HepG2 (cell line): ENCODE data around the gene CNTD1. TPM values are rescaled to one million over a fixed set of nuclear protein-coding genes. Genes with fewer than 3 reads are reported as not detected.

ENCODE experiments used
- ATAC-seq: fragments of 200-7000 bp; cut with Tn5 transposase; 3 replicates; pipeline ENCODE4 v1.9.1; 2020; ENCODE audit warnings: mild to moderate bottlenecking, moderate library complexity
- BruUV-seq: library from RNA; stranded (reverse); fragments of 400-500 nt; replicated peaks from 2 replicates; lab custom pipeline; 2021; lab: Mats Ljungman, UMichigan
- CTCF ChIA-PET: fragments of 300-600 bp; formaldehyde crosslinking; extraction: SDS; loops from one replicate; lab custom pipeline; 2021; ENCODE audit warnings: low total read pairs, inconsistent platforms, low intra/inter-chr PET ratio; lab: Yijun Ruan, JAX
- POLR2A ChIA-PET: fragments of 350-600 bp; sonication (Branson Sonifier 250); formaldehyde crosslinking; loops from one replicate; lab custom pipeline; 2020; ENCODE audit warnings: antibody characterized with exemption, inconsistent platforms; lab: Yijun Ruan, JAX
- DNase-seq: peaks from one replicate; pipeline ENCODE4 v3.0.0-alpha.2; 2015; ENCODE audit warnings: low spot score
- FAIRE-seq: peaks from 3 replicates; lab custom pipeline; 2011; peaks lifted over from hg19 to GRCh38; lab: Jason Lieb, UNC
- H2AFZ ChIP-seq: one replicate; pipeline ENCODE4 v1.6.1; 2011; ENCODE audit warnings: low read length, inconsistent platforms
- H3K27ac ChIP-seq: fragments of 300-600 bp; 3 replicates; pipeline ENCODE4 v1.8.0; 2011; ENCODE audit warnings: mixed run types, mild to moderate bottlenecking, mixed read lengths, low read length, inconsistent platforms; ENCODE audit not compliant: insufficient read depth; ENCODE audit errors: extremely low read length
- H3K27me3 ChIP-seq, 2 experiments: fragments of 200-600 bp in 1 of 2; 2 replicates in 1 of 2; 3 replicates in 1 of 2; pipeline versions ENCODE4 v1.6.0 to v1.8.0; 2011; ENCODE audit warnings: low read length in 2 of 2, mild to moderate bottlenecking in 2 of 2, moderate library complexity in 2 of 2, inconsistent platforms in 1 of 2; ENCODE audit not compliant: insufficient read depth in 2 of 2, control insufficient read depth in 1 of 2
- H3K36me3 ChIP-seq, 2 experiments: fragments of 200-600 bp in 1 of 2; replicated peaks in 1 of 2; 2 replicates in 1 of 2; 3 replicates in 1 of 2; pipeline versions ENCODE4 v1.5.1 to v1.8.0; 2011; ENCODE audit warnings: low read length in 2 of 2, inconsistent platforms in 1 of 2; ENCODE audit not compliant: insufficient read depth in 2 of 2, control insufficient read depth in 1 of 2
- H3K4me1 ChIP-seq: 2 replicates; pipeline ENCODE4 v1.5.1; 2012; ENCODE audit warnings: low read length, inconsistent platforms; ENCODE audit not compliant: insufficient read depth
- H3K4me2 ChIP-seq: 2 replicates; pipeline ENCODE4 v1.6.0; 2011; ENCODE audit warnings: low read depth, low read length, inconsistent platforms
- H3K4me3 ChIP-seq, 3 experiments: fragments of 200-600 bp in 1 of 3; sonication (generic), shearing (Covaris generic) in 1 of 3; replicated peaks in 1 of 3; 2 replicates each; pipeline ENCODE4 v1.5.1; 2011 to 2016; ENCODE audit warnings: low read length in 3 of 3, inconsistent platforms in 2 of 3, low read depth in 2 of 3, mild to moderate bottlenecking in 2 of 3, control low read depth in 1 of 3, mixed read lengths in 1 of 3; ENCODE audit not compliant: insufficient read depth in 1 of 3
- H3K79me2 ChIP-seq: one replicate; pipeline ENCODE4 v1.6.1; 2011; ENCODE audit warnings: low read length, inconsistent platforms; ENCODE audit not compliant: insufficient read depth
- H3K9ac ChIP-seq: 2 replicates; pipeline ENCODE4 v1.6.0; 2011; ENCODE audit warnings: mild to moderate bottlenecking, low read depth, low read length, inconsistent platforms; ENCODE audit not compliant: insufficient read depth
- H3K9me3 ChIP-seq: 2 replicates; pipeline ENCODE4 v1.5.1; 2012; ENCODE audit warnings: mild to moderate bottlenecking, low read length
- H4K20me1 ChIP-seq: 2 replicates; pipeline ENCODE4 v1.6.0; 2011; ENCODE audit warnings: inconsistent platforms, mild to moderate bottlenecking, low read length, moderate library complexity; ENCODE audit not compliant: insufficient read depth
- AGO2 ChIP-seq: fragments of 200-400 bp; formaldehyde crosslinking; optimal IDR thresholded peaks from 2 replicates; pipeline ENCODE3; 2017; ENCODE audit warnings: mild to moderate bottlenecking, low read depth, low read length, moderate library complexity
- BRF2 ChIP-seq: sonication (generic); formaldehyde crosslinking; IDR thresholded peaks from 2 replicates; pipeline ENCODE4 v1.8.1; 2022; ENCODE audit warnings: mild to moderate bottlenecking, missing genetic modification reagents
- FOXA3 ChIP-seq: IDR thresholded peaks from 2 replicates; pipeline ENCODE4 v1.6.1; 2016; ENCODE audit warnings: missing genetic modification reagents, missing compliant biosample characterization
- HMG20A ChIP-seq: IDR thresholded peaks from 2 replicates; pipeline ENCODE4 v1.6.1; 2016; ENCODE audit warnings: borderline replicate concordance
- HMGA1 ChIP-seq: sonication (generic); formaldehyde crosslinking; conservative IDR thresholded peaks from 2 replicates; pipeline ENCODE4 v1.4.0; 2020; ENCODE audit warnings: missing genetic modification reagents
- KMT2A ChIP-seq: sonication (generic); formaldehyde crosslinking; IDR thresholded peaks from 2 replicates; pipeline ENCODE4 v1.4.0; 2020; ENCODE audit warnings: missing genetic modification reagents
- TBX3 ChIP-seq: fragments of 450-650 bp; IDR thresholded peaks from 2 replicates; pipeline ENCODE4 v1.6.1; 2017; ENCODE audit warnings: antibody characterized with exemption, mild to moderate bottlenecking, inconsistent platforms, borderline replicate concordance
- THAP11 ChIP-seq: IDR thresholded peaks from 2 replicates; pipeline ENCODE4 v1.6.1; 2016; ENCODE audit warnings: missing biosample characterization, missing genetic modification reagents
- ZNF205 ChIP-seq: IDR thresholded peaks from 2 replicates; pipeline ENCODE4 v1.6.1; 2018; ENCODE audit warnings: missing biosample characterization, missing genetic modification reagents
- ZNF256 ChIP-seq: sonication (generic); formaldehyde crosslinking; conservative IDR thresholded peaks from 2 replicates; pipeline ENCODE4 v1.4.0; 2020; ENCODE audit warnings: missing genetic modification reagents
- ZNF33A ChIP-seq: sonication (generic); formaldehyde crosslinking; IDR thresholded peaks from 2 replicates; pipeline ENCODE4 v1.5.1; 2020; ENCODE audit warnings: missing genetic modification reagents, mild to moderate bottlenecking, moderate library complexity, borderline replicate concordance
- ZNF547 ChIP-seq: sonication (generic); formaldehyde crosslinking; IDR thresholded peaks from 2 replicates; pipeline ENCODE4 v1.5.1; 2020; ENCODE audit warnings: mild to moderate bottlenecking, missing genetic modification reagents
- ZNF605 ChIP-seq: sonication (generic); formaldehyde crosslinking; IDR thresholded peaks from 2 replicates; pipeline ENCODE4 v1.8.0; 2022; ENCODE audit warnings: mild to moderate bottlenecking, missing genetic modification reagents
- ZNF644 ChIP-seq: IDR thresholded peaks from 2 replicates; pipeline ENCODE4 v1.6.1; 2016; ENCODE audit warnings: low read depth
- ZNF75D ChIP-seq: sonication (generic); formaldehyde crosslinking; IDR thresholded peaks from 2 replicates; pipeline ENCODE4 v1.8.1; 2023; ENCODE audit warnings: missing genetic modification reagents, mild to moderate bottlenecking, borderline replicate concordance
- ZNF761 ChIP-seq: sonication (generic); formaldehyde crosslinking; conservative IDR thresholded peaks from 2 replicates; pipeline ENCODE4 v1.4.0; 2020; ENCODE audit warnings: mild to moderate bottlenecking, missing genetic modification reagents
- WGBS: methylation state at CpG from one replicate; pipeline ENCODE4 v1.1.6; 2017; ENCODE audit warnings: low lambda C conversion rate; 5-methylcytosine and 5-hydroxymethylcytosine counted together
- in situ Hi-C: cut with HindIII; loops from 2 replicates; pipeline ENCODE4 v1.10.0; 2017; ENCODE audit warnings: low pct_unique_long_range_greater_than_20kb; ENCODE audit not compliant: extremely low pct_ligation_motif_present
- intact Hi-C: fragments of 100-400 bp; cut with micrococcal nuclease; formaldehyde crosslinking; loops from one replicate; pipeline ENCODE4 v1.10.0; 2022; ENCODE audit not compliant: unreplicated experiment
- polyA plus RNA-seq, 8 experiments: library from polyadenylated mRNA; depleted of rRNA in 3 of 8; stranded (reverse) in 7 of 8; unstranded in 1 of 8; fragments of >200 nt; fragmentation: Illumina TruSeq in 4 of 8; extraction: Trizol in 4 of 8; gene quantifications; 2 replicates each; pipeline versions ENCODE4 v1.2.1 to v1.2.3, GENCODE V29; 2011 to 2016; ENCODE audit warnings: low read depth in 4 of 8, missing spikeins in 1 of 8, mixed read lengths in 1 of 8; ENCODE audit not compliant: insufficient read depth in 1 of 8
- total RNA-seq, 5 experiments: library from RNA; depleted of rRNA; stranded (reverse); fragments of >200 nt; fragmentation: Illumina TruSeq; extraction: Trizol; gene quantifications; 2 replicates each; pipeline ENCODE4 v1.2.3, GENCODE V29; 2016; ENCODE audit warnings: low read depth in 1 of 5
- TF ChIP-seq, protein P1 (sequence below): sonication (generic); formaldehyde crosslinking; IDR thresholded peaks from 2 replicates; pipeline ENCODE4 v1.8.1; 2023; ENCODE audit warnings: mild to moderate bottlenecking, missing genetic modification reagents
- TF ChIP-seq, protein P2 (sequence below): sonication (generic); formaldehyde crosslinking; IDR thresholded peaks from 2 replicates; pipeline ENCODE4 v1.4.0; 2020; ENCODE audit warnings: missing genetic modification reagents

Gene CNTD1
- total and polyA plus RNA-seq, 2 of the 13 experiments (the other 11 are each of a cell fraction or from before 2014, with no cell fraction given) = 0.11 to 0.15 TPM

DNA sequence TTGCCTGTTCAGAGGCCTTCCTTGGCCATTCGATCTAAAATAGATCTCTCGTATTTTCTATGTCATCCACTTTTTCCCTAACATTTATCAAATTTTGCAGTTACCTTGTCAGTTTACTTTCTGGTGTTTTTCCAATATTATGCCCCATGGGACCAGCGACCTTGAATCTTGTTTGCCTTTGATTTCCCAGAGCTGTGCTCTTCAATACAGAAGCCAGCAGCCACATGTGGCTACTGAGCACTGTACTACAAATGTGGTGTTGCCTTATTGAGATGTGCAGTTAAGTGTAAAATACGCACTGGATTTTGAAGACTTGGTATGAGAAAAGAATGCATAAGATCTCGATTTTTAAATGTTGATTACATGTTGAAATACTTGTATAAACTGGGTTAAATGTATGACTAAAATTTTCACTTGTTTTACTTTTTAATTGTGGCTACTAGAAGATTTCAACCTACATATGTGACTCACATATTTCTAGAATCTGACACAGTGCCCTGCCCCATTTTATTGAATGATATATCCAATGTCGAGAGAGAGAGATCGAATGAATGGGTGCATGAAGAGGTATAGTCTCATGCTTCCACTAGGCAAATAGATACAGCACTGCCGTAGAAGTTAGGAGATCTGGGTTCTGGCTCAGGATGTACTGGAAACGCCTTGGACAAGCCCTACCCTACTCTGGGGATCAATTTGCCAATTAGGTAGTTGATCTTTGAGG is 33.7 kb downstream of the CNTD1 start:
- no peaks in the 10 kb centered on the region; a peak in 1 of 5 replicates for H3K27me3 ChIP-seq
- ATAC-seq (peak; percentile 61), DNase-seq (peak; percentile 76), FAIRE-seq (peak; percentile 87)
- in situ Hi-C loops = no loop called here
- H2AFZ ChIP-seq = peak overlapping the region; percentile 29
- peak overlapping the region; percentile 90 for H3K27ac ChIP-seq
- POLR2A ChIA-PET = interaction anchor here (1.0 to 5.9 kb wide), 19 partner anchors 9 to 265 kb away, joined by 3 to 73 read pairs (median 5); partner anchors contain the start of genes AOC2, BECN1, CNTD1 and COA3
- peaks cover 5 to 14% of the 10 kb centered on the region in 2 experiments for H3K36me3 ChIP-seq
- peak overlapping the region; percentile 92 for H3K4me2 ChIP-seq
- peak overlapping the region; percentile 94 for H3K9ac ChIP-seq
- BruUV-seq = no TSS peak
- H3K4me1 ChIP-seq = peaks cover 40% of the 10 kb centered on the region
- peaks cover 38% of the 10 kb centered on the region for H3K79me2 ChIP-seq
- intact Hi-C loops = loop anchor here (5.0 kb wide), 1 partner anchor 165 kb away; the partner anchor contains the start of gene RPL27
- H3K4me3 ChIP-seq = peak overlapping the region; percentile 92 to 98 (median 92)
- no peaks in the 10 kb centered on the region for H3K9me3 ChIP-seq
- 21% methylated on average over 9 of the region's 9 CpGs for WGBS
- no peaks in the 10 kb centered on the region for H4K20me1 ChIP-seq
- CTCF ChIA-PET = no interaction called here
- TF ChIP-seq, protein P1, sequence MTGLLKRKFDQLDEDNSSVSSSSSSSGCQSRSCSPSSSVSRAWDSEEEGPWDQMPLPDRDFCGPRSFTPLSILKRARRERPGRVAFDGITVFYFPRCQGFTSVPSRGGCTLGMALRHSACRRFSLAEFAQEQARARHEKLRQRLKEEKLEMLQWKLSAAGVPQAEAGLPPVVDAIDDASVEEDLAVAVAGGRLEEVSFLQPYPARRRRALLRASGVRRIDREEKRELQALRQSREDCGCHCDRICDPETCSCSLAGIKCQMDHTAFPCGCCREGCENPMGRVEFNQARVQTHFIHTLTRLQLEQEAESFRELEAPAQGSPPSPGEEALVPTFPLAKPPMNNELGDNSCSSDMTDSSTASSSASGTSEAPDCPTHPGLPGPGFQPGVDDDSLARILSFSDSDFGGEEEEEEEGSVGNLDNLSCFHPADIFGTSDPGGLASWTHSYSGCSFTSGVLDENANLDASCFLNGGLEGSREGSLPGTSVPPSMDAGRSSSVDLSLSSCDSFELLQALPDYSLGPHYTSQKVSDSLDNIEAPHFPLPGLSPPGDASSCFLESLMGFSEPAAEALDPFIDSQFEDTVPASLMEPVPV (CRISPR knock-in tag) = 0 out of 2 replicates have a peak, but pooled peaks have one; percentile 27
- no peak for TF ChIP-seq TBX3
- no peak for TF ChIP-seq AGO2
- TF ChIP-seq ZNF547 (CRISPR knock-in tag) = no peak
- no peak for TF ChIP-seq ZNF761 (CRISPR knock-in tag)
- TF ChIP-seq ZNF205 (CRISPR knock-in tag) = no peak
- no peak for TF ChIP-seq ZNF256 (CRISPR knock-in tag)
- TF ChIP-seq HMGA1 (CRISPR knock-in tag) = no peak
- TF ChIP-seq KMT2A = no peak
- no peak; the same call in 1 of the 2 replicates for TF ChIP-seq BRF2 (CRISPR knock-in tag)
- no peak for TF ChIP-seq ZNF75D (CRISPR knock-in tag)
- TF ChIP-seq, protein P2, sequence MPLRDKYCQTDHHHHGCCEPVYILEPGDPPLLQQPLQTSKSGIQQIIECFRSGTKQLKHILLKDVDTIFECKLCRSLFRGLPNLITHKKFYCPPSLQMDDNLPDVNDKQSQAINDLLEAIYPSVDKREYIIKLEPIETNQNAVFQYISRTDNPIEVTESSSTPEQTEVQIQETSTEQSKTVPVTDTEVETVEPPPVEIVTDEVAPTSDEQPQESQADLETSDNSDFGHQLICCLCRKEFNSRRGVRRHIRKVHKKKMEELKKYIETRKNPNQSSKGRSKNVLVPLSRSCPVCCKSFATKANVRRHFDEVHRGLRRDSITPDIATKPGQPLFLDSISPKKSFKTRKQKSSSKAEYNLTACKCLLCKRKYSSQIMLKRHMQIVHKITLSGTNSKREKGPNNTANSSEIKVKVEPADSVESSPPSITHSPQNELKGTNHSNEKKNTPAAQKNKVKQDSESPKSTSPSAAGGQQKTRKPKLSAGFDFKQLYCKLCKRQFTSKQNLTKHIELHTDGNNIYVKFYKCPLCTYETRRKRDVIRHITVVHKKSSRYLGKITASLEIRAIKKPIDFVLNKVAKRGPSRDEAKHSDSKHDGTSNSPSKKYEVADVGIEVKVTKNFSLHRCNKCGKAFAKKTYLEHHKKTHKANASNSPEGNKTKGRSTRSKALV (CRISPR knock-in tag) = peak; percentile 10; the same call in 1 of the 2 replicates
- TF ChIP-seq HMG20A (CRISPR knock-in tag) = peak; percentile 44; the same call in 1 of the 2 replicates
- TF ChIP-seq ZNF644 (CRISPR knock-in tag) = peak; percentile 32; the same call in 1 of the 2 replicates
- peak; percentile 35; the same call in 1 of the 2 replicates for TF ChIP-seq THAP11 (CRISPR knock-in tag)
- peak; percentile 75 for TF ChIP-seq FOXA3
- TF ChIP-seq ZNF33A (CRISPR knock-in tag) = no peak
- no peak for TF ChIP-seq ZNF605 (CRISPR knock-in tag)
